Measurements from ENCODE around the gene PRKCQ.

DNA sequence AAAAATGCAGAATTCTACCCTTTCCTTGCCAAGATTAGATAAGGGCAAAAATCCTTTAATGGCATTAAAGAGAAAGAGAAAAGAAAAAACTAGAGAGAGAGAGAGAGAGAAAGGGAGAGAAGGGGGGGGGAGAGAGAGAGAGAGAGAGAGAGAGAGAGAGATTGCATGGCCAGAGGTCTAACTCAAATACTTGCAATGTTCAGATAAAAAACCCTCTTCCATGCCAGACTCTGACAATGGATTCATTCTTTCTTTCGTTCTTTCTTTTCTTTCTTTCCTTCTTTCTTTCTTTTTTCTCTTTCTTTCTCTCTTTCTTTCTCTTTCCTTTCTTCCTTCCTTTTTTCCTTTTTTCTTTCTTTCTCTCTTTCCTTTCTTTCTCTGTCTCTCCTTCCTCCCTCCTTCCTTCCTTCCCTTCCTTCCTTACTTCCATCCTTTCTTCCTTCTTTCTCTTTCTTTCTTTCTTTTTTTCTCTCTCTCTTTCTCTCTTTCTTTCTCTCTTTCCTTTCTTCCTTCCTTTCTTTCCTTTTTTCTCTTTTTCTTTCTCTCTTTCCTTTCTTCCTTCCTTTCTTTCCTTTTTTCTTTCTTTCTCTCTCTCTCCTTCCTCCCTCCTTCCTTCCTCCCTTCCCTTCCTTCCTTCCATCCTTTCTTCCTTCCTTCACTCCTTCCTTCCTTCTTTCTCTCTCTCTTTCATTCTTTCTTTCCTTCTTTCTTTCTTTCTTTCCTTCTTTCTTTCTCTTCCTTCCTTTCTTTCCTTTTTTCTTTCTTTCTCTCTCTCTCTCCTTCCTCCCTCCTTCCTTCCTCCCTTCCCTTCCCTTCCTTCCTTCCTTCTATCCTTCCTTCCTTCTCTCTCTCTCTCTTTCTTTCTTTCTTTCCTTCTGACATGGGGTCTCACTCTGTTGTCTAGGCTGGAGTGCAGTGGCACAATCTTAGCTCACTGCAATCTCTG is 175.7 kb downstream of the PRKCQ start:
- TF ChIP-seq, protein P1, sequence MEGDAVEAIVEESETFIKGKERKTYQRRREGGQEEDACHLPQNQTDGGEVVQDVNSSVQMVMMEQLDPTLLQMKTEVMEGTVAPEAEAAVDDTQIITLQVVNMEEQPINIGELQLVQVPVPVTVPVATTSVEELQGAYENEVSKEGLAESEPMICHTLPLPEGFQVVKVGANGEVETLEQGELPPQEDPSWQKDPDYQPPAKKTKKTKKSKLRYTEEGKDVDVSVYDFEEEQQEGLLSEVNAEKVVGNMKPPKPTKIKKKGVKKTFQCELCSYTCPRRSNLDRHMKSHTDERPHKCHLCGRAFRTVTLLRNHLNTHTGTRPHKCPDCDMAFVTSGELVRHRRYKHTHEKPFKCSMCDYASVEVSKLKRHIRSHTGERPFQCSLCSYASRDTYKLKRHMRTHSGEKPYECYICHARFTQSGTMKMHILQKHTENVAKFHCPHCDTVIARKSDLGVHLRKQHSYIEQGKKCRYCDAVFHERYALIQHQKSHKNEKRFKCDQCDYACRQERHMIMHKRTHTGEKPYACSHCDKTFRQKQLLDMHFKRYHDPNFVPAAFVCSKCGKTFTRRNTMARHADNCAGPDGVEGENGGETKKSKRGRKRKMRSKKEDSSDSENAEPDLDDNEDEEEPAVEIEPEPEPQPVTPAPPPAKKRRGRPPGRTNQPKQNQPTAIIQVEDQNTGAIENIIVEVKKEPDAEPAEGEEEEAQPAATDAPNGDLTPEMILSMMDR (IDR thresholded peaks at IDR 0.05): no peak
- no peak for TF ChIP-seq POLR2A (IDR thresholded peaks at IDR 0.05)

All from testis (tissue), 2 donors.